Stimulated activated CD4-positive, alpha-beta T cell treated with anti-CD3 and anti-CD28 coated beads, TNF-alpha, amount 100 ng/mL, for 4 hours (primary cell): ENCODE results near the gene TENM4.

Experiments used
- DNase-seq, 3 experiments: peaks; one replicate each; pipeline ENCODE4 v3.0.0-alpha.2; 2020; ENCODE audit warnings: low read depth in 3 of 3

The TENM4 gene

GRCh38 chr11:79122759-79123158, 318.1 kb downstream of the TENM4 start:
- no peak for DNase-seq

- no peak for DNase-seq
Measured at GRCh38 chr11:79121351-79121750, 319.5 kb downstream of the TENM4 start.

- DNase-seq, result no peak
Measured at GRCh38 chr11:79119491-79120284, 321.1 kb downstream of the TENM4 start.

- DNase-seq, result no peak
Measured at GRCh38 chr11:79117488-79117887, 323.3 kb downstream of the TENM4 start.

GRCh38 chr11:79116600-79116999, 324.2 kb downstream of the TENM4 start:
- no peak for DNase-seq

- no peak for DNase-seq
Measured at GRCh38 chr11:79113054-79113690, 327.7 kb downstream of the TENM4 start.

- no peak for DNase-seq
Measured at GRCh38 chr11:79110796-79111195, 330.0 kb downstream of the TENM4 start.

- DNase-seq, result no peak
Measured at GRCh38 chr11:79110321-79110720, 330.5 kb downstream of the TENM4 start.

- no peak for DNase-seq
Measured at GRCh38 chr11:79108851-79109250, 332.0 kb downstream of the TENM4 start.

- DNase-seq, result no peak
Measured at GRCh38 chr11:79102840-79103239, 338.0 kb downstream of the TENM4 start.

GRCh38 chr11:79101656-79102055, 339.2 kb downstream of the TENM4 start:
- no peak for DNase-seq

GRCh38 chr11:79100093-79100910, 340.5 kb downstream of the TENM4 start:
- no peak for DNase-seq

- DNase-seq, result no peak
Measured at GRCh38 chr11:79098146-79098545, 342.7 kb downstream of the TENM4 start.

- no peak for DNase-seq
Measured at GRCh38 chr11:79097246-79097875, 343.5 kb downstream of the TENM4 start.

GRCh38 chr11:79095424-79095823, 345.4 kb downstream of the TENM4 start:
- no peak for DNase-seq

GRCh38 chr11:79094616-79095015, 346.2 kb downstream of the TENM4 start:
- no peak for DNase-seq

- DNase-seq, result no peak
Measured at GRCh38 chr11:79092791-79093353, 348.0 kb downstream of the TENM4 start.

- DNase-seq, result no peak
Measured at GRCh38 chr11:79090191-79090705, 350.6 kb downstream of the TENM4 start.

GRCh38 chr11:79089601-79090000, 351.2 kb downstream of the TENM4 start:
- no peak for DNase-seq

GRCh38 chr11:79088967-79089366, 351.9 kb downstream of the TENM4 start:
- no peak for DNase-seq

- no peak for DNase-seq
Measured at GRCh38 chr11:79087961-79088318, 352.9 kb downstream of the TENM4 start.
